Adrenal gland (tissue), 12 donors: ENCODE measurements around the gene MPLKIP. TPM values are rescaled to one million over a fixed set of nuclear protein-coding genes. Genes with fewer than 3 reads are reported as not detected.
"Not testable (repeated sequence)": the region's sequence is repeated elsewhere in the genome, so short reads cannot be mapped to it uniquely, and the experiment has no call there.

Experiments used
- DNase-seq, 7 donors: peaks; one replicate each; pipeline ENCODE4 v3.0.0-alpha.2; 2019 to 2020
- H3K27ac ChIP-seq, 5 donors: fragments of 200-600 bp; sonication (generic) in 4 of 5; 1 replicate in 3 of 5; 2 replicates in 2 of 5; pipeline versions ENCODE4 v1.5.1 to v1.8.0; 2016 to 2020; ENCODE audit warnings: mild to moderate bottlenecking in 1 of 5
- H3K27me3 ChIP-seq: fragments of 200-600 bp; 2 replicates; pipeline ENCODE4 v1.8.0; 2021
- H3K36me3 ChIP-seq, 2 donors: fragments of 200-600 bp; replicated peaks in 1 of 2; 1 replicate in 1 of 2; 2 replicates in 1 of 2; pipeline versions ENCODE4 v1.5.1 to v1.8.0; 2018 to 2022
- H3K4me1 ChIP-seq, 2 donors: fragments of 200-600 bp; replicated peaks in 1 of 2; 1 replicate in 1 of 2; 2 replicates in 1 of 2; pipeline versions ENCODE4 v1.5.1 to v1.8.0; 2018 to 2021
- H3K4me3 ChIP-seq, 4 donors: fragments of 200-600 bp; sonication (generic) in 3 of 4; one replicate each; pipeline ENCODE4 v1.5.1; 2016 to 2018
- H3K9me3 ChIP-seq, 3 donors: fragments of 200-600 bp; sonication (generic) in 1 of 3; replicated peaks in 1 of 3; 1 replicate in 2 of 3; 2 replicates in 1 of 3; pipeline versions ENCODE4 v1.5.1 to v1.8.0; 2016 to 2021
- POLR2A ChIP-seq, 2 donors: fragments of 450-650 bp; IDR thresholded peaks; one replicate each; pipeline ENCODE4 v1.6.1; 2017; ENCODE audit warnings: antibody characterized with exemption in 2 of 2, mild to moderate bottlenecking in 2 of 2, moderate library complexity in 1 of 2
- WGBS, 4 donors: extraction: QIAGEN DNeasy Blood & Tissue Kit in 2 of 4; methylation state at CpG; one replicate each; pipeline versions ENCODE4 v1.1.5 to v1.1.7; 2013 to 2017; 5-methylcytosine and 5-hydroxymethylcytosine counted together
- intact Hi-C, 2 donors: fragments of 100-400 bp; cut with DNase I; formaldehyde crosslinking; loops; one replicate each; pipeline versions ENCODE4 v1.14.1 to v1.15.0; 2022 to 2023
- polyA plus RNA-seq, 3 donors: library from polyadenylated mRNA; stranded (reverse); fragments of 200-250 nt in 2 of 3; fragments of 350-450 nt in 1 of 3; fragmentation: Illumina TruSeq in 1 of 3; extraction: RNeasy Lipid Tissue Mini Kit (QIAGEN cat#74804) in 1 of 3; gene quantifications; one replicate each; pipeline ENCODE4 v1.2.3, GENCODE V29; 2013 to 2014
- total RNA-seq, 9 donors: library from RNA; depleted of rRNA in 4 of 9; stranded (reverse); fragments of >200 nt in 4 of 9; fragments of 120-200 nt in 1 of 9; fragmentation: NEBNext Ultra II Directional in 1 of 9; extraction: Animal tissue kit (Norgen Biotek cat#: 25700) in 1 of 9; gene quantifications; one replicate each; pipeline versions ENCODE4 v1.1.0 to v1.2.4, GENCODE V29; 2013 to 2023
- TF ChIP-seq, protein P1 (sequence below), 6 experiments: fragments of 450-650 bp in 4 of 6; fragments of 200-600 bp in 2 of 6; sonication (generic) in 1 of 6; IDR thresholded peaks; 1 replicate in 5 of 6; 2 replicates in 1 of 6; pipeline versions ENCODE4 v1.5.1 to v1.8.0; 2016 to 2021; ENCODE audit warnings: antibody characterized with exemption in 6 of 6, mild to moderate bottlenecking in 2 of 6, moderate library complexity in 1 of 6
- donor health status: healthy with polysubstance abuse.
- donor health status: Bipolar disorder and iron deficiency.
- donor health status: DM: yes; HTN: yes; CAD: no.
- donor health status: DM: no; HTN: no; CAD: no.
- donor health status: DM: no; HTN: no; CAD: no.
- donor health status: DM: yes; HTN: yes; CAD: no.

The MPLKIP gene
- total and polyA plus RNA-seq, 12 donors: 23.1 to 82.9 (median 42.5) TPM

GRCh38 chr7:40147371-40148246 is 13.2 kb upstream of the MPLKIP start:
- no peak for TF ChIP-seq POLR2A (IDR thresholded peaks at IDR 0.05)
- TF ChIP-seq, protein P1, sequence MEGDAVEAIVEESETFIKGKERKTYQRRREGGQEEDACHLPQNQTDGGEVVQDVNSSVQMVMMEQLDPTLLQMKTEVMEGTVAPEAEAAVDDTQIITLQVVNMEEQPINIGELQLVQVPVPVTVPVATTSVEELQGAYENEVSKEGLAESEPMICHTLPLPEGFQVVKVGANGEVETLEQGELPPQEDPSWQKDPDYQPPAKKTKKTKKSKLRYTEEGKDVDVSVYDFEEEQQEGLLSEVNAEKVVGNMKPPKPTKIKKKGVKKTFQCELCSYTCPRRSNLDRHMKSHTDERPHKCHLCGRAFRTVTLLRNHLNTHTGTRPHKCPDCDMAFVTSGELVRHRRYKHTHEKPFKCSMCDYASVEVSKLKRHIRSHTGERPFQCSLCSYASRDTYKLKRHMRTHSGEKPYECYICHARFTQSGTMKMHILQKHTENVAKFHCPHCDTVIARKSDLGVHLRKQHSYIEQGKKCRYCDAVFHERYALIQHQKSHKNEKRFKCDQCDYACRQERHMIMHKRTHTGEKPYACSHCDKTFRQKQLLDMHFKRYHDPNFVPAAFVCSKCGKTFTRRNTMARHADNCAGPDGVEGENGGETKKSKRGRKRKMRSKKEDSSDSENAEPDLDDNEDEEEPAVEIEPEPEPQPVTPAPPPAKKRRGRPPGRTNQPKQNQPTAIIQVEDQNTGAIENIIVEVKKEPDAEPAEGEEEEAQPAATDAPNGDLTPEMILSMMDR (IDR thresholded peaks at IDR 0.05): no peak
- Histone ChIP-seq H3K27me3 (no peaks in the 10 kb centered on the region), H3K9me3 (no peaks in the 10 kb centered on the region), H3K4me3 (no peak overlapping the region), H3K4me1 (no peaks in the 10 kb centered on the region), H3K27ac (no peak overlapping the region), H3K36me3 (no peaks in the 10 kb centered on the region)
- intact Hi-C loops: no loop called here
- no peak for DNase-seq
- WGBS, 4 donors: 83 to 91% (median 86%) methylated on average over 19 of the region's 19 CpGs

DNA sequence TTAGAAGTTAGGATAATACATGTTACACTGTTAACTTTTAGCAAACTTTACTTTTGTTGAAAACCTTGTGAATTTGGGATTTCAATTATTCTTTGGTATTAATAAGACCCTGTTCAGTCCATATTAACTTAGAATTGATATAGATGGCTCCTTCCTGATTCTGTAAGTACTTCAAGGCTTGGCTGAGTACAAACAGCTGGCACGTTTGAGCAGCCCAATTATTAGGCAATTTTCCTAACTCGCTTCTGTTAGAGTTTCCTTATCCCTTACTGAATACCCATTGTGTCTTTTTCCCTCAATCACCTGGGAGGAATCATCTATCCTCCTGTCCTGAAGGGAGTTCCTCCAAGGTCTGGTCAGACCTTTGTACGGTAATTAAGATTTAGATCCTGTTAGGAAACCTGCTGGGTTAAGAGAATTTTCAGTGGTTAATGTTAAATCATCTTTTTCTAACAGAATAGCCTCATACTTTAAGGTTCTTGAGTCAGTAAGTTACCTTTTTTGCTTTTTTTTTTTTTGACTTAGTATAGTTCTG is 11.2 kb upstream of the MPLKIP start:
- H3K36me3 ChIP-seq, intact Hi-C loops, H3K27ac ChIP-seq, H3K9me3 ChIP-seq, H3K4me3 ChIP-seq, H3K27me3 ChIP-seq, H3K4me1 ChIP-seq, DNase-seq: not testable (repeated sequence)
- 82 to 86% (median 84%) methylated on average over 3 of the region's 3 CpGs for WGBS, 4 donors

GRCh38 chr7:40141916-40142315 is 7.5 kb upstream of the MPLKIP start:
- H3K27ac ChIP-seq, DNase-seq, intact Hi-C loops, H3K36me3 ChIP-seq, H3K9me3 ChIP-seq, H3K4me3 ChIP-seq, H3K4me1 ChIP-seq, H3K27me3 ChIP-seq: not testable (repeated sequence)
- 90 to 96% (median 93%) methylated on average over 5 of the region's 5 CpGs for WGBS, 4 donors

DNA sequence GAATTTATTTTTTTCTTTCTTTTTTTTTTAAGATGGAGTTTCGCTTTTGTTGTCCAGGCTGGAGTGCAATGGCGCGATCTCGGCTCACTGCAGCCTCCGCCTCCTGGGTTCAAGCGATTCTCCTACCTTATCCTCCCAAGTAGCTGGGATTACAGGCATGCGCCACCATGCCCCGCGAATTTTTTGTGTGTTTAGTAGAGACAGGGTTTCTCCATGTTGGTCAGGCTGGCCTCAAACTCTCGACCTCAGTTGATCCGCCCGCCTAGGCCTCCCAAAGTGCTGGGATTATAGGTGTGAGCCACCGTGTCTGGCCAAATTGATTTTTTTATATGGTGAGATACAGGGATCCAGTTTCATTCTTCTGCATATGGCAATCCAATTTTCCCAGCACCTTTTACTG is 5.5 kb upstream of the MPLKIP start:
- 92 to 98% (median 97%) methylated on average over 13 of the region's 13 CpGs for WGBS, 4 donors
- DNase-seq, intact Hi-C loops: not testable (repeated sequence)

GRCh38 chr7:40138973-40139372 is 4.6 kb upstream of the MPLKIP start:
- Histone ChIP-seq H3K27ac (no peak overlapping the region), H3K4me3 (no peak overlapping the region), H3K27me3 (no peaks in the 10 kb centered on the region), H3K9me3 (no peaks in the 10 kb centered on the region), H3K36me3 (no peaks in the 10 kb centered on the region), H3K4me1 (no peaks in the 10 kb centered on the region)
- intact Hi-C loops: no loop called here
- WGBS, 4 donors: 90 to 94% (median 92%) methylated on average over 5 of the region's 5 CpGs
- DNase-seq: no peak
- TF ChIP-seq, protein P1 (IDR thresholded peaks at IDR 0.05): no peak
- no peak for TF ChIP-seq POLR2A (IDR thresholded peaks at IDR 0.05)

More for the DNA sequence above, 5.5 kb upstream of the MPLKIP start:
- H3K4me3 ChIP-seq, H3K4me1 ChIP-seq, H3K9me3 ChIP-seq, H3K27ac ChIP-seq, H3K27me3 ChIP-seq, H3K36me3 ChIP-seq: not testable (repeated sequence)
